Fibroblast of villous mesenchyme (primary cell): ENCODE measurements around the gene TMEM184A. TPM values are rescaled to one million over a fixed set of nuclear protein-coding genes. Genes with fewer than 3 reads are reported as not detected.

Source experiments
- DNase-seq: peaks from one replicate; pipeline ENCODE4 v3.0.0-alpha.2; 2010; ENCODE audit warnings: low read depth
- H3K4me3 ChIP-seq: 2 replicates; pipeline ENCODE4 v1.5.1; 2011; ENCODE audit warnings: low read depth, mild to moderate bottlenecking, low read length
- CTCF ChIP-seq: IDR thresholded peaks from 2 replicates; pipeline ENCODE4 v1.5.1; 2012; ENCODE audit warnings: low read depth, mild to moderate bottlenecking, low read length; ENCODE audit not compliant: insufficient read depth
- total RNA-seq: library from RNA; depleted of rRNA; stranded (reverse); fragments of >200 nt; gene quantifications from 2 replicates; pipeline ENCODE4 v1.2.3, GENCODE V29; 2012

Gene TMEM184A
- total RNA-seq, 1 donor: 0.86 TPM

- no peak for TF ChIP-seq CTCF
- DNase-seq: no peak
- no peak overlapping the region for H3K4me3 ChIP-seq
Observed at GRCh38 chr7:1590476-1590875, 34.5 kb upstream of the TMEM184A start.

- H3K4me3 ChIP-seq: no peak overlapping the region
- no peak for DNase-seq
- no peak for TF ChIP-seq CTCF
Observed at GRCh38 chr7:1588978-1589377, 33.0 kb upstream of the TMEM184A start.

- no peak overlapping the region for H3K4me3 ChIP-seq
- TF ChIP-seq CTCF: no peak
- DNase-seq: no peak
Observed at GRCh38 chr7:1587738-1588137, 31.7 kb upstream of the TMEM184A start.

- H3K4me3 ChIP-seq: no peak overlapping the region
- no peak for DNase-seq
- no peak for TF ChIP-seq CTCF
Observed at GRCh38 chr7:1586827-1587705, 31.1 kb upstream of the TMEM184A start.

- DNase-seq: no peak
- no peak for TF ChIP-seq CTCF
Observed at GRCh38 chr7:1586126-1586826, 30.3 kb upstream of the TMEM184A start.

GRCh38 chr7:1585142-1585981 is 29.4 kb upstream of the TMEM184A start:
- no peak for TF ChIP-seq CTCF
- no peak for DNase-seq

More at GRCh38 chr7:1586126-1586826, 30.3 kb upstream of the TMEM184A start:
- no peak overlapping the region for H3K4me3 ChIP-seq

More at GRCh38 chr7:1585142-1585981, 29.4 kb upstream of the TMEM184A start:
- H3K4me3 ChIP-seq: no peak overlapping the region
